Measurements from ENCODE around the gene INSR.
A peak's percentile ranks its signal among the peaks of the same experiment; 100 is the strongest.
"Not testable (repeated sequence)": the region's sequence is repeated elsewhere in the genome, so short reads cannot be mapped to it uniquely, and the experiment has no call there.

INSR gene

DNA sequence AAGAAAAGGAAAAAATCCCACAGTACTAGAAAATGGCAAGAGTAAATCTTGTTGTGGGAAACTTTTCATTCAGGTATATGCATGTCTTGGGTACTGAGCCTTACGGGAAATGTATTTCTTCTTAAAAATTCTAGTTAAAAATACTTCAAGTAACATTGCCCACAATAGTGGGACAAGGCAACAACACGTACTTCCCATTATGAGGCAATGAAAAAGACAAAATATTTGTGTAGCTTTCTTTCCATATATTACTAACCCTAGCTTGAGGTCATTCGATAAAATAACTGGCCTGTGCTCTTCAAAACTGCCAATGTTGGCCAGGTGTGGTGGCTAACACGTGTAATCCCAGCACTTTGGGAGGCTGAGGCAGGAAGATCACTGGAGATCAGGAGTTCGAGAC, 99.2 kb downstream of the INSR start:
- DNase-seq (ENCODE audit: low spot score): no peak

DNA sequence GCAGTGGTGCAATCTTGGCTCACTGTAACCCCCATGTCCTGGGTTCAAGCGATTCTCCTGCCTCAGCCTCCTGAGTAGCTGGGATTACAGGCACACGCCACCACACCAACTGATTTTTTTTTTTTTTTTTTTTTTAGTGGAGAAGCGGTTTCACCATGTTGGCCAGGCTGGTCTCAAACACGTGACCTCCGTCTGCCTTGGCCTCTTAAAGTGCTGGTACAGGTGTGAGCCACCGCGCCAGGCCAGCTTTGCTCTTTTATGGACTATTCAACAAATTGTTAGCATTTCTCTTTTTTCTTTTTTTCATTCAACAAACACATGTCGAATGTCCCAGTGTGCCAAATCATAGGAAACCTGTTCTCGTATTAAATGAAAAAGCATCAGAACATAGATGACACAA, 99.6 kb downstream of the INSR start:
- DNase-seq (ENCODE audit: low spot score): no peak

DNA sequence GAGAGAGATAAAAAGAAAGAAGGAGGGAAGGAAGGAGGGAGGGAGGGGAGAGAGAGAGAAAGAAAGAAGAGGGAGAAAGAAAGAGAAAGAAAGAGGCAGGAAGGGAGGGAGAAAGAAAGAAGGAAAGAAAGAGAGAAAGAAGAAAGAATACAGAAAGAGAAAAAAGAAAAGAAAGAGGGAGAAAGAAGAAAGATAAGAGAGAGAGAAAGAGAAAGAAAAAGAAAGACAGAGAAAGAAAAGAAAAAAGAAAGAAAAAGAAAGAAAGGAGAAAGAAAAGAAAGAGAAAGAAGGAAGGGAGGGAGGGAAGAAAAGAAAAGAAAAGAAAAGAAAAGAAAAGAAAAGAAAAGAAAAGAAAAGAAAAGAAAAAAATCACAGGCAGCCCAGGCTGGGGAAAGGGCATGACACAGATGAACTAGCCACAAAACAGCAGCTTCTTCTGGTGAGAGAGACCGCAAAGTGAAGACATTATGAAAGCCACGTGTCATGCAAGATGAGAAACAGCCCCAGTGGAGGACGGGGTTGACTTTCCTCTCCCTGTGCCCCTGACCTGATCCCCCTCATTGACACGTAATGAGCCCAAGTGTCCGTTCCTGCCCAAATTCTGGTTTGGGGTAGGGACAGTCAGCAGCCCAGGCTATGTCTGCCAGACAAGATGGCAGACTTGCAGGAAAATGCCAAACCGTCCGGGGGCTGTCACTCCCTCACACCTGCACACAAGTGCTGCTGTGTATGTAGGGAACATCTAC, 102.1 kb downstream of the INSR start:
- DNase-seq (ENCODE audit: low spot score): no peak

DNA sequence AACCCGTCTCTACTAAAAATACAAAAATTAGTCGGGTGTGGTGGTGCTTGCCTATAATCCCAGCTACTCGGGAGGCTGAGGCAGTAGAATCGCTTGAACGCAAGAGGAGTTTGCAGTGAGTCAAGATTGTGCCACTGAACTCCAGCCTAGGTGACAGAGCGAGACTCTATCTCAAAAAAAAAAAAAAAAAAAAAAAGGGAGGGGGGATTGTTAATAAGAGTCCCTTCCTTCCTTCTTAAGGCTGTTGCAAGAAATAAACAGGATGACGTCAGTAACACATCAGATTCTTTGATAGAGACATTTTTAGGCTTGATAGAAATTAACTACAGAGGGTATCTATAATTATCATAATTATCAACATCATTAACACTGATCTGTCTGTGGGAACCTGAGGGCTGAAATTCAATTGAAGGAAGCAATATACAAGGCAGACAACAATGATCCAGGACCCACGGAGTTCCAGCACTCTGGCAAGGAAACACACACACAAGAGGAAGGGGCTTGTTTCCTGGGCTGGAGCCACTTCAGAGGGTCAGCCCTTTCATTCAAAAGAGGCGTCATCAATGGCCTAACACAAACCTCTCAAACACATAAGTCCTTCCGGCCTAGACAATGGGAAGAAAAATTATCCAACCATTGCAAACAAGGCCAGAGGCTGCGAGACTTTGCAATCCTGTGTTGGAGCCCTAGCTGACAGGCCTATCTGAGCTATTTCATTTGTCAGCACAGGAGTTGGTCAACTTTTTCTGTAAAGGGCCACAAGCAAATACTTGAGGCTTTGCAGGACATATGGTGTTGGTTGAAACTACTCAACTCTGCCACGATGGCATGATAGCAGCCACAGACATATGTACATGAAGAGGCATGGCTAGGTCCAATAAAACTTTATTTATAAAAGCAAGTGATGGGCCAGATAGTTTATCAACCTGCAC, 105.2 kb downstream of the INSR start:
- no peak for DNase-seq (ENCODE audit: low spot score)

DNA sequence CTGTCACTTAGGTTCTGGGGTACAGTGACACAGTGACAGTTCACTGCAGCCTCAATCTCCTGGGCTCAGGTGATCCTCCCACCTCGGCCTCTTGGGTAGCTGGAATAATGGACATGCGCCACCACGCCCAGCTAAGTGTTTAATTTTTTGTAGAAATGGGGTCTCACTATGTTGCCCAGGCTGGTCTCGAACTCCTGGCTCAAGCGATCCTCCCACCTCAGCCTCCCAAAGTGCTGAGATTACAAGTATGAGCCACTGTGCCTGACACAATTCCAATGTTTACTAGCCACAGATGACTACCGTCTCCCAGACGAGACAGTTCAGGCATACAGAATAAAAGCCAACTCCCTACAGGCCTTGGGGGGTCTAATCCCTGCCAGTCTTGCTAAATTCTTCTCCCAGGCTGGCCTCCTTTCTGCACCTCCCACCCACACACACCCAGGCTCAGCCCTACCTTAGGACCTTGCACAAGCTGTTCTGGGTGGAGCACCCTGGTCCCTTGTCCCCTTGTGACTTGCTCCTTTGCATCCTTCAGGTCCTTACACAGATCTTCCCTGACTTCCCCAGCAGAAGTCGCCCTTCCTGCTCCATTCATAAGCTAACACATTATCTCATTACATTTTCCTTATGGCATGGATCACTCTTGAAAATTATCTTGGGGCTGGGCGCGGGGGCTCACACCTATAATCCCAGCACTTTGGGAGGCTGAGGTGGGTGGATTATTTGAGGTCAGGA, 106.4 kb downstream of the INSR start:
- DNase-seq (ENCODE audit: low spot score): no peak

DNA sequence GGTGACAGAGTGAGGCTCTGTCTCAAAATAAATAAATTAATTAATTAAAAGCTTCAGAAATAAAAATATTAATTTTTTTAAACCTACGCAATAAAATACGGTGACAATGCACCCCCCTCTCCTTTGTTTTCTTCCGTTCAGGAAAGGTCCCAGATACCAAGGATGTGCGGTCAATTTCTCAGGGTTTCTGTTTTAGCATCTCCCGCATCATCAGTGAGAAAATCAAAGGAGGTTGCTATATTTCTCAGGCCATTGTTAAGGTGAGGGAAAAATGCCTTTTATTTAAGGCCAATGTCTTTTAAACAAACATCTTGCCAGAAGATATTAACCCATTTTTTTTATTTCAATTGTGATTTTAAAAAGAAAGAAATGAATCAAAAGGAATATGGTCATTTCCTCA, 111.7 kb downstream of the INSR start:
- DNase-seq (ENCODE audit: low spot score): no peak

DNA sequence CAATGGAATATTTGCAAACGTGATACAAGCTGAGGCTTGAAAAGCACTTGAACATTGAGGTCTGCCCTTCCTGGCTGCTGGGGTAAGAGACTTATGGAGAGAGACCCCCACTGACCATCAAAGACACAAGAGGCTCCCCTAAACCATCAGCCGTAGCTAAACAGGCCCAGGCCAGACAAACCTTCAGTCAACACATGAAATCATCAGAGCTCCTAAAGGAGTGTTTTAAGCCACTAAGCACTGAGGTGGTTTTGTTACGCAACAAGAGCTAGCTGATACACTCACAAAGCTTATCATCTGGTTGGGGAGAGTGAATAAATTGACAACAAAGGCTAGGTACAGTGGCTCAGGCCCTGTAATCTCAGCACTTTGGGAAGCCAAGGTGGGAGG, 114.3 kb downstream of the INSR start:
- no peak for DNase-seq (ENCODE audit: low spot score)

DNA sequence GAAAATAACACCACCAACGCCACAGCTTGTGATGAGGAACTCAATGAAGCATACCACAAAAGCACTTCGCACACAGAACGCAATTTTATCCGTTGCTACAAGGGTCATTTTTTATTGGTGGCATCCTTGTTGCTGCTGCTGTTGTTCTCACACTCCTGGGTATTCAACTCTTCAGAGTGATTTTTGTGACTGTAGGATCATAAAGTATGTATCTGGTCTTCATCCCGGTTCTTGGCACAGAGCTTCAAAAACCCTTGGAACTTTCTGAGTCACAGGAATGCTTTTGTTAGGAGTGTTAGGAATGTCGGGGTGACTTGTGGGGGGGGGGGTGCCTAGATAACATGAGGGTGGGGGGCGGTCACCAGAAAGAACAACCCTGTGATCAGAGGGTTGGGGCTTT, 116.3 kb downstream of the INSR start:
- DNase-seq (ENCODE audit: low spot score): no peak

DNA sequence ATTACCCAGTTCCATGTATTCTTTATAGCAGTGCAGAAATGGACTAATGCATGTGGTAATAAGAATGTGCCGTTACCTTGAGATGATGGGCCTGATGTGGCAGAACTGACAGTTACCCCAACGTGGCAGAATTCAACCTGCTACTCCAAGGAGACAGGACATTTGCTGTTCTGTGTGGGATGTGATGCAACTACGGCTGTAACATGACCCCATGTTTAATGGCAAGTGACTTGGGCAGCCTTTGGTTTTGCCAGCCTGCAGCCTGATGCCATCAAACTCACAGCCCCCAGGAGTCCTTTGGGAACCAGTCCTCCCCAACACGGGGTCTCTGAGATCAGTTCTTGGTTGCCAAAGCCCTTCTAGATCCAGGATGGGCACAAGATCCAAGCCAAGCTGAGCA, 117.4 kb downstream of the INSR start:
- DNase-seq (ENCODE audit: low spot score): no peak

DNA sequence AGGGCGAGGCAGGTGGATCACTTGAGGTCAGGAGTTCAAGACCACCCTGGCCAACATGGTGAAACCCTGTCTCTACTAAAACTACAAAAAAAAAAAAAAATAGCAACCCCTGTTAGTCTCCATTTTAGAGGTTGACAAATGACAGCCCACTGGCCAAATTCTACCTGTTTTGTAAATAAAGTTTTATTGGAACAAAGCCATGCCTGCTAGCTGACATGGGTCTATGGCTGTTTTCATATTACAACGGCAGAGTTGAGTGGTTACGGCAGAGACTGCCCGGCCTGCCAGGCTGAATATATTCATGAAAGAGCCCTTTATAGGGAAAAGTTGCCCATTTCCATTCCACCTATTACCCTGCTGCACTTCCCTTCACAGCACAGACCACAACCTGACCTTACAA, 121.4 kb downstream of the INSR start:
- no peak for DNase-seq (ENCODE audit: low spot score)

DNA sequence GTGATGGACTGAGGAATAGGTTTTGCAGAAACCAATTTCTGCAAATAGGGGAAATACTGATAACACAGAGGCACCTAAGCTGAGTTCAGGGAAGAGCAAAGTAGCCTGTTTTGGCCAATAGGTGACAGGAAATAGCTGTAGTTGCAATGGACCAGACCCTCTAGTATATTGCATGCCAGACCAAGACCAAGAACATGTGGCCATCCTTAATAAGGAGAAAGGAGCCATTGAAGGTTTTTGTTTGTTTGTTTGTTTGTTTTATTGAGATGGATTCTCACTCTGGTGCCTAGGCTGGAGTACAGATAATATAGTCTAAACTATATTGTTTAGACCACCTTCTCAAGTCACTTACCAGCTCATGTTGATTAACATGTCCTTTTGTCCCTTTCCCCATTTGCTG, 123.2 kb downstream of the INSR start:
- no peak for DNase-seq (ENCODE audit: low spot score)

DNA sequence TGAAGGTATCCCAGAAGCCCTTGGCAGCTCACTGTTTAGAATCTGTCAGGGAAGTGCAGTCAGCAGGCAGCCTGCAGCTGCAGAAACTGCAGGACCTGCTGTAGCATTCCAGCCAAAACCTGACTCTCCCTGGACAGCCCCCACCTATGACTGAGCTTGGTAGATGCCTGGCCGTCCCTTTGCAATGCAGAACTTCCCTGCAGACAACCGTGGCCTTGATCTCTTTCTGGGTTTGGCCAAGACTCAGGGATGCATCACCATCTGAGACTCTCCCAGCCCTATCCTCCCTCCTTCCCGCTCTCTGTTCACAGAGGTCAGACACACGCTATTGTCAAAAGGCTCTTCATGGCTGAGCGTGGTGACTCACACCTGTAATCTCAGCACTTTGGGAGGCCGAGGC, 125.3 kb downstream of the INSR start:
- no peak for DNase-seq (ENCODE audit: low spot score)

DNA sequence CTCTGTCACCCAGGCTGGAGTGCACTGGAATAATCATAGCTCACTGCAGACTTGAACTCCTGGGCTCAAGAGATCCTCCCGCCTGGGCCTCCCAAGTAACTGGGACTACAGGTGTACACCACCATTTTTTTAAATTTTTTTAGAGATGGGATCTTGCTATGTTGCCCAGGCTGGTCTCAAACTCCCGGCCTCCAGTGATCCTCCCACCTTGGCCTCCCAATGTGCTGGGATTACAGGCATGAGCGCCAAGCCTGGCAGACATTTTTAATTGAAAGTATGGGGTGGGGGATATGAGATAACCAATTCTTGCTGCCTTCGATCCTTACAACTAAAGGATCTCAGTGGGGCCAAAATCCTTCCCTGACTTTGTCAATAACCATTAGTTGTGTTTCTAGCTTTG, 132.9 kb downstream of the INSR start:
- no peak for DNase-seq (ENCODE audit: low spot score)

DNA sequence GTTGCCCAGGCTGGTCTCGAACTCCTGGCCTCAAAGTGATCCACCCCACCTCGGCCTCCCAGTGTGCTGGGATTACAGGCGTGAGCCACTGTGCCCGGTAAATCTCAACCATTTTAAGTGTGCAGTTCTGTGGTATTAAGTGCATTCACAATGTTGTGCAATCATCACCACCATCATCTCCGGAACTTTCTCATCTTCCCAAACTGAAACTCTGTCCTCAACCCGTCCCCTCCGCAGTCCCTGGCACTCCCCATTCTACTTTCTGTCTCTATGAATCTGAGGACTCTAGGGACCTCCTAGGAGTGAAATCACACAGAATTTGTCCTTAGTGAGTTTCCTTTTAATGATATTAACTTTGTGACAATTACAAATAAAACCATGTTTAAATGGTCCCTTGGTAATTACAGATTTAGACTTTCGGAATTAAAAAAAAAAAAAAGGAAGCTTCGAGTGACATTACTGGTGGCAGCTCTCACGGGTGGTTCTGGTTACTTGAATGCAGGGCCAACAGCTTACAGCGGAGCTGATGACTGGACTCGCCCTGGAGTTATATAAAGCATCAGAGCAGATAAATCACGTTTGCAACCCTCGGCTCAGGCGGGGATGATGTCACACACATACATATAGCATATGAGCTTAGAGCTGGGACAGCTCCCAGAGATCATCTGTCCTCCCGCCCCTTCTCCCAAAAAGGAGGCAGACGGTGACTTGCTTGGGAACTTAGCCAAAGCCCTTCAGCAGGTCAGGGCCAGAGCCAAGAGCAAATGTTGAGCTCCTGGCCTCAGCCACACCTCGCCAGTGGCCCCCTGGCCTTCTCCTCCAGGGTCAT, 134.9 kb downstream of the INSR start:
- DNase-seq (ENCODE audit: low spot score): peak; percentile 25

DNA sequence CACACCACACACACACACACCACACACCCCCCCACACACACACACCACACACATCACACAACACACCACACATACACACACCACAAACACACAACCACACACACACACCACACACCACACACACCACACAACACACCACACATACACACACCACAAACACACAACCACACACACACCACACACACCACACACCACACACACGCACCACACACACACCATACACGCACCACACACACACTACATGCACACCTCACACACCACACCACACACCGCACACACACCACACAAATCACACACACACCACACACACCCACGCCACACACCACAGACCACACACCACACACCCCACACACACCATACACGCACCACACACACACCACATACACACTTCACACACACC, 141.2 kb downstream of the INSR start:
- no peak for DNase-seq (ENCODE audit: low spot score)

DNA sequence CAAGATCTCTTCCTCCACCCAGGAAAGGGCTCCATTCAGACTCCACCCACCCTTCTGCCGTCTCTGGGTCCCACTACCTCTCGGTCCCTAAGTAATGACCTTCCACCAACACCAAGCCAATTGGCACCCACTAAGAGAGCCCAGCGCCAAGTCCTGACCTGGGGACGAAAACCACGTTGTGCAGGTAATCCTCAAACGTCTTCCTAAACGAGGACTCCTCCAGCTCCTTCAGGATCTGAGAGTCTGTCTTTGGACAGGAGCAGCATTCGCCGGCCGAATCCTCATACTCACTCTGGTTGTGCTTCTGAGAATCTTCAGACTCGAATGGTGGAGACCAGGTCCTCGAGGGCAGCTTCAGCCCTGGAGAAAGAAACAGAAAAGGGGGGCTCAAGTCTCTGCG, 141.6 kb downstream of the INSR start:
- no peak for DNase-seq (ENCODE audit: low spot score)

DNA sequence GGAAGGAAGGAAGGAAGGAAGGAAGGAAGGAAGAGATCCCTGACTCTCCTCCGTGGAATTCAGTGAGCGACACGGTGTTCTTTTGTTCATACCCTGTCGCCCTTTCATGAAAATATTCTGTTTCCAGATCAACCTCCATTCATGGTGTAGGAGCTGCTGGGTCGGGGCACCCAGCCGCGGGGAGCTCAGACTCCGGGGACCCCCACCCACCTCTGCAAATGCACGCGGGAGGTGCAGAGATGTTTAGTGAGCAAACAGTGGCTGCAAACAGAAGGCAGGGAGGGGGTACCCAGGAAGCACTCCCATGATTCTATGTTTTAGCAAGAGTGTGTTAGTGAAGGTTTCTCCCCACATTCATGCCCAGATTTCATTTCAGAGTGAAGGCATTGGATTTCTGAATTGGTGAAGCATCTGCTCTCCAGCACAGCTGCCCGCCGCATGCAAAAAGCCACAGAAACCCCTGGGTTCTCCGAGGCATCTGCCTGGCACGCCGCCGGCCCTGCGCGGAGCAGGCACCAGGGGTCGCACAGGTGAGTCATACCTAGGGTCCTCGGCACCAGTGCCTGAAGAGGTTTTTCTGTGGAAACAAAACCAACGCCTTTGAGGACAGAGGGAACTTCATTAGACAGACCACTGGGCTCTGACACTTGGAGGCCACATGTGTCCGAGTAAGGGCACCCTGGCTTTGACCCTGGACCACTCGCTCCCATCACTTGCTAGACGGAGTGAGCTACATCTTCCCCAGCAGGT, 144.1 kb downstream of the INSR start:
- DNase-seq (ENCODE audit: low spot score): no peak

DNA sequence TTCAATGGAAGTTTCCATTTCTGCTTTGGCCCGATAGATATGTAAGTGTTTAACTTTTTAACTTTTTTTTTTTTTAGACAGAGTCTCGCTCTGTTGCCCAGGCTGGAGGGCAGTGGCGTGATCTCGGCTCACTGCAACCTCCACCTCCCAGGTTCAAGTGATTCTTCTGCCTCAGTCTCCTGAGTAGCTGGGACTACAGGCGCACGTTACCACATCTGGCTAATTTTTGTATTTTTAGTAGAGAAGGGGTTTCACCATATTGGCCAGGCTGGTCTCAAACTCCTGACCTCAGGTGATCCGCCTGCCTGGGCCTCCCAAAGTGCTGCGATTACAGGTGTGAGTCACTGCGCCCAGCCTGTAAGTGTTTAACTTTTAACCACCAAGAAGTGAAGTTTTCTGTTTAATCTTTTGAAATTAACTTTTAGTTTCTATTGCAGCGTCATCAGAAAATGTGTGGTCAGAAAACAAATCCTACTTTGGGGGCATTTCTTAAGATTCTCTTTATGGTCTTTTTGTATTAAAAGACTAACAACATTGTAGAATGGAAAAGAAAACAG, 147.0 kb downstream of the INSR start:
- not testable (repeated sequence) for DNase-seq (ENCODE audit: low spot score)

DNA sequence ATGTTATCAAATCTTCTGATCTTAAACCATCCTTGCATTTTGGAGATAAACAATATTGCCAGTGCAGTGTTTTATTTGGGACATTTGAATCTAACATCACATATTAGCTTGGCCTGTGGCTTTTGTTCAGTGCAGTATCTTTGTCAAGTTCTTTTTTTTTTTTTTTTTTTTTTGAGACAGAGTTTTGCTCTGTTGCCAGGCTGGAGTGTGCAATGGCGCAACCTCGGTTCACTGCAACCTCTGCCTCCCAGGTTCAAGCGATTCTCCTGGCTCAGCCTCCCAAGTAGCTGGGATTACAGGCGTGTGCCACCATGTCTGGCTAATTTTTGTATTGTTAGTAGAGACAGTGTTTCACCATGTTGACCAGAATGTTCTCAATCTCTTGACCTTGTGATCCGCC, 148.1 kb downstream of the INSR start:
- DNase-seq (ENCODE audit: low spot score): not testable (repeated sequence)

DNA sequence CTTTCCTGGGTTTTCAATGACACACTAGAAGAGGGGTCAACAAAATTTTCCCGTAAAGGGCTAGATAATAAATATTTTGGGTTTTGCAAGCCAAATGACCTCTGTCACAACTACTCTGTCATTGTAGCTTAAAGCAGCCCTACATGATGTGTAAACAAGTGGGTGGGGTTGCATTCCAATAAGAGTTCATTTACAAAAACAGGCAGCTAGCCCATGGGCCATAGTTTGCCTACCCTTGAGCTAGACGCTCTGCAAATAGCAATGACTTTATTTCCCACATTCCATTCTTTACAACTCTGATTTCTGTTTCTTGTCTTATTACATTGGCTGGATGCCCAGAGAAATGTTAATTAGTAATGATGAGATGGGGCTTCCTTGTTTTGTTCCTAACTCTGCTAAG, 148.7 kb downstream of the INSR start:
- DNase-seq (ENCODE audit: low spot score): no peak

DNA sequence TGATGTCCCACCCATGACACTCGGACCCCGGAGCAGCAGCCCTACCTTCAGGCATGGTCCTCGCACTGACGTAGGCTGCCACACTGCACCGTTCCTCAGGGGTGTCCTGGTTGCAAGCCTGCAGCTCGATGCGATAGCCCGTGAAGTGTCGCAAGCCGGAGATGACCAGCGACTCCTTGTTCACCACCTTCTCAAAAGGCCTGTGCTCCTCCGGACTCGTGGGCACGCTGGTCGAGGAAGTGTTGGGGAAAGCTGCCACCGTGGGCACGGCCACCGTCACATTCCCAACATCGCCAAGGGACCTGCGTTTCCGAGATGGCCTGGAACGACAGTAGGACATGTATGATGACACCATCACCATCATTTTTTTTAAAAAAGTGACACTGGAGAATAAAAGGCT, 151.4 kb downstream of the INSR start:
- DNase-seq (ENCODE audit: low spot score): no peak
